Stimulated activated CD8-positive, alpha-beta memory T cell treated with anti-CD3 and anti-CD28 coated beads, Interleukin-12 subunit alpha, Interleukin-12 subunit beta, amount 100 ng/mL, for 4 hours (primary cell): ENCODE data around the gene VAV1.
"Not testable (repeated sequence)": the region's sequence is repeated elsewhere in the genome, so short reads cannot be mapped to it uniquely, and the experiment has no call there.

ENCODE experiments used
- DNase-seq: peaks from one replicate; pipeline ENCODE4 v3.0.0-alpha.2; 2020; ENCODE audit warnings: low read depth

Gene VAV1

DNA sequence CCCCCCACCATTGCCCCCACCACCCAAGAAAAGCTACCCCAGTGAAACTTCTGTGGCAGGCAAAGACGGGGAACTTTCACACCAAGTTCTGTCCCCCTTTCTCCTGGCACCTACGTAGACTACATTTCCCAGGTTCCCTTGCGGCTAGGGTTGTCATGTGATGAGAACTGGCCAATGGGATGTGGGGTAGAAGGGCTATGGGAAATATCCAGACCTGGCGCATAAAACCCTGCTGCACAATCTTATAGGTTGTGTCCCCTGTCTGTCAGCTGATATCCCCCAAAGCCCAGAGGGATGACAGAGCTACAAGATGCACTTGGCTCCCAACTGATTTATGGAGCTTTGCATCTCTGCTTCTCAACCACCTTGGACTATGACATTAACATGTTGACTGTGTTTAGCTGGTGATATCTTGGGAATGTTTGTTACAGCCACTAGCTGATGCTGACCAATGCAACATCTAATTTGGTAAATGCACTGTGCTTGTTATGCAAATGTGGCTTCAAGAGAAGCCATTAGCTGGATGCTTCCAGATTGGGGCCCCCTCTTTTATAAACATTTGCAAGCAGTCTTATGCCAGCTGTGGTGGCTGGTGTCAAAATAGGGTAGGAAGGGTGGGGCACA, 11.3 kb upstream of the VAV1 start:
- DNase-seq, result no peak

DNA sequence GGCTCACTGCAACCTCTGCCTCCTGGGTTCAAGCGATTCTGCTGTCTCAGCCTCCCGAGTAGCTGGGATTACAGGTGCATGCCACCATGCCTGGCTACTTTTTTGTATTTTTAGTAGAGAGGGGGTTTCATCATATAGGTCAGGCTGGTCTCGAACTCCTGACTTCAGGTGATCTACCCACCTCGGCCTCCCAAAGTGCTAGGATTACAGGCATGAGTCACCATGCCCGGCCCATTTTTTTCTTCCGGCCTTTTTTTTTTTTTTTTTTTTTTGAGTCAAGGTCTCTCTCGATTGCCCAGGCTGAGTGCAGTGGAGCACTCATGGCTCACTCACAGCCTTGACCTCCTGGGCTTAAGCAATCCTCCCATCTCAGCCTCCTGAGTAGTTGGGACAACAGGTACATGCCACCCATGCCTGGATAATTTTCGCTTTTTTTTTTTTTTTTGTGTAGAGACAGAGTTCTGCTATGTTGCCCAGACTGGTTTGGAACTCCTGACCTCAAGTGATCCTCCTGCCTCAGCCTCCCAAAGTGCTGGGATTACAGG, 10.2 kb upstream of the VAV1 start:
- not testable (repeated sequence) for DNase-seq

DNA sequence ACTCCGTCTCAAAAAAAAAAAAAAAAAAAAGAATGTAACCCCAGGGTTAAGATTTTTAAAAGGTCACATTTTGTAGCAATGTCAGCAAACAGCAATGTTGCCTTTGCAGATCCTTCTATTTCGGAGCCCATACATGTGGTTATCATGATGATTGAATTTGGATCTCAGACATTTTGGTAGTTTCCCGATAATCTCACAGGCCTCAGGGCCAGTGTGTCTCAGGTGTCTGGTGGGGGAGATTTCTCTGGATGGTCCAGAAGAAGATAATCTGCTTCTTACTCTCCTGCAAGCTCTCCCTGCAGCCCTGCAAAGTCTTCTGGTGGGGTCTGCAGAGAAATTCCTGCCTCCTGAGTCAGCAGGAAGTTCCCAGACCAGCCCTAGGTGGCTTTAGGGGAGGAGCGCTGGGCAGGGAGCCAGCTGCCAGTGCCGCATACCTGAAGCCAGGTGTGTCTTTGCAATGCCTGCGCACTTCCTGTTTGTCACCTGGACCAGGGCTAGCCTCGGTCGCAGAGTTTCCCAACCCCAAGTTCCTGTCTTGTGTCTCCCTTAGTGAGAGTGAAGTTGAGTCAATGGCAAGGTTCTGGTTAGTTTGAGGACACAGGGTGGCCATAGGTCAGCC, 6.7 kb upstream of the VAV1 start:
- no peak for DNase-seq

DNA sequence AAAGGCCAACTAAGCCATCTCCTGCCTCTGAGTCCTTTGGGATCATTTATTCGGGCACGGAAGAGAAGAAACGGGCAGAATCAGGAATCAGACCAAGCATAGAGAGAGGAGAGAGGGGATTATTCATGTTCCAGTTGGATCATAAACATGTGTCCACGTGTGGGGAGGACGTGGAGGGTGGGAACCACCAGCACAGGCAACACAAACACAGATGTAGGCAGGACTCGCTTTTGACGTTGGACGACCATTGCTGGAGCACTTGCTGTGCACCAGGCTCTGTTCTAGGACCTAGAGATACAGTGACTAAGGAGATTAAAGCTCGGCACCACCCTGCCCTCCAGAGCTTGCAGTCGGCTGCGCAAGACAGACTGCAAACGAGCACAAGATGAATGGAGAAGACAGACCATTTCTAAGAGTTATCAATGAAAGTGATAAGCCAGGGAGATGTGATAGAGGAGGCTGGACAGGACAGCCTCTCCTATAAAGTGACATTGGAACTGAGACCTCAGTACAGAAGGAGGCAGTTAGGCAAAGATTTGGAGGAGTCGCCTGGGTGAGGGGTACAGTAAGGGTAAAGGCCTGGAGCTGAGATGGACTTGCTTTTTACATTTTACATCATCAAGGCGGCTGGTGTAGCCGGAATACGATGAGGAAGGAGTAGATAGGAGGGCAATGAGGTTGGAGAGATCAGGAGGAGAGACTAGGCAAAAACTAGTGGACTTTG, 6.0 kb upstream of the VAV1 start:
- no peak for DNase-seq

DNA sequence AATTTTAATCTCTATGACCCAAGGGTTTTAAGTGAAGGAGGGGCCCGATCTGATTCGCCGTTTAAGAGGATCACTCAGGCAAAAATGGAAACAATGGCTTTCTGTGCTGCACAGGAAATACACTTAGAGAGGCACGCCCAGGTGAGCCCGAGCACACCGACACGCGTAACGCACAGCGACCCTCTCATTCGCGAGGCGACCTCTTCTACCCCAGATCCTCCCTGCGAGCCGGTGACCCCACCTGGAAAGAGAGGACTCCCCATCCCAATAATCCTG, 5.5 kb upstream of the VAV1 start:
- no peak for DNase-seq

DNA sequence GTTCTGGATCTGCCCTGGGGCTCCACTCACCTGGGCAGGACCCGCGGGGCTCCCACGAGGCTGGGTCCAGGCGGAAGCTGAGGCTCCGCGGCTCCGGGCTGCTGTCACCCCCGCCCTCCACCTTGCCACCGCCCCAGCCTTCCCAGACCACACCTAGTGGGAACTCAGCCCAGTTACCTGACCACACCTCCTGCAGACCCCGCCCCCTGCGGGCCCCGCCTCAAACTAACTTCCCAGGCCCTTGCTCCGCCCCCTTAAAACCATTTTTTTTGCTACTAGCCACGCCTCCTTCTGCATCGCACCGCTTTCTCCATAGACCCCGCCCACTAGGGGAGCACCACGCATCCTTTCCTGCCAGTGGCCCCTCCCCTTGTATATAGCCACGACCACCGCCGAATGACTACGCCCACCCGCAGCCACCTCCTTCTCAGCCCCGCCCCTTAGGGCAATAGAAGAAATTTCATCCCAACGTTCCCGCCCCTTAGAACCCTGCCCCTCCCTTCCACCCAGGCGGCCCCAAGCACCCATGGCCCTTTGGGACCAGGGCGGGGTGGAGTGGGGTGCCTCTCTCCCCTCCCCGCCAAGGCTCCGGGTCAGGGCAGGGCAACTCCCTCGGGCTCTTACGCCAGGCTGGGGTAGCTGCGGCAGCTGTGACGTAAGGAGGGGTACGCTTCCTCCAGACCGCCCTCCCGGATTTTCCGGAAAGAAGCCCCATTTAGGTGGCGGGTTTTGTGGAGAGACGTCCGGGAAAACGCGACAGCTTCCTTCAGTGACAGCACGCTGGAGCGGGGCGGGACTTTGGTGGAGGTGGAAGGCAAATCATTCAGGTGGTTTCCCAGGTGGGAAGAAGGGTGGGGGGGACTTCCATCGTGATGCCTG, 4.9 kb upstream of the VAV1 start, which contains the start of gene SH2D3A:
TSS of gene SH2D3A (minus strand) at position 79 of the 879 bp plus-strand sequence. CDS start 3,687 bp downstream, outside the sequence.
- peak; percentile 87 for DNase-seq

DNA sequence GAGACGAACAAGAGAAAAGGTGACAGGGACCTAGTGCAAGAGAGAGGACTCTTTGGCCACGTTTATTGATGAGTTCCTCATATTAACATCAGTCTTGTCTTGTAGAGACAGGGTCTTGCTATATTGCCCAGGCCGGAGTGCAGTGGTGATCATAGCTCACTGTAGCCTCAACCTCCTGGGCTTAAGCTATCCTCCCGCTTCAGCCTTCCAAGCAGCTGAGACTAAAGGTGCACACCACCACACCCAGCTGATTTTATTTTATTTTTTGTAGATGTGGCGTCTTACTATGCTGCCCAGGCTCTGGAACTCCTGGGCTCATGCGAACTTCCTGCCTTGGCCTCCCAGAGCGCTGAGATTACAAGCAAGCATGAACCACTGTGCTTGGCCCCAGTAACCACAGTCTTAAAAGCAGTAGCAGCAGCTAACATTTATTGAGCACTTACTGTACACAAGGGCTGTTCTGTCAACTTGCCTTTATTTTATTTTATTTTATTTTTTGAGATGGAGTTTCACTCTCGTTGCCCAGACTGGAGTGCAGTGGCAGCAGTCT, 4.2 kb upstream of the VAV1 start:
- no peak for DNase-seq

DNA sequence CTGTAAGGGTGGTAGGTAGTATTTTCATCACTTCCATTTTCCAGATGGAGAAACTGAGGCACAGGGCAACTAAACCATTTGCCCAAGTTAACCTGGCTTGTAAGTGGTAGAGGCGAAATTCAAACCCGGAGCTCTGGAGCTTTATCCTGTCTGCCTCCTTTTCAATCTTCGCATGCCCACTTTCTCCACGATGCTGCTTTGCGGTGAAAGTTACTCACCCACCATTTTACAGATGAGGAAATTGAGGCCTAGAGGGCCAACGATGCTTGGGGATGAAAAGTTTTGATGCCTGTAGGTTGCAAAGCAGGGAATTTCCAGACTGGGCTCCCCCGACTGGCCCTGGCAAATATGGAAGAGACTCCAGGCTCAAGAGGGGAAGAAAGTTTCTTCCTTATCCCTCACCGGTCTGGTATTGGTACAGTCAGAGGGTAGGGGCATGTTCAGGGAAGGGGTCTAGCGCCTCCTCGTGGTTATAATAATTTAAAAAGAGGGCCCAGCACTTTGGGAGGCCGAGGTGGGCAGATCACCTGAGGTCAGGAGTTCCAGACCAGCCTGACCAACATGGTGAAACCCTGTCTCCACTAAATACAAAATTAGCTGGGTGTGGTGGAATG, 3.4 kb upstream of the VAV1 start:
- DNase-seq, result no peak

DNA sequence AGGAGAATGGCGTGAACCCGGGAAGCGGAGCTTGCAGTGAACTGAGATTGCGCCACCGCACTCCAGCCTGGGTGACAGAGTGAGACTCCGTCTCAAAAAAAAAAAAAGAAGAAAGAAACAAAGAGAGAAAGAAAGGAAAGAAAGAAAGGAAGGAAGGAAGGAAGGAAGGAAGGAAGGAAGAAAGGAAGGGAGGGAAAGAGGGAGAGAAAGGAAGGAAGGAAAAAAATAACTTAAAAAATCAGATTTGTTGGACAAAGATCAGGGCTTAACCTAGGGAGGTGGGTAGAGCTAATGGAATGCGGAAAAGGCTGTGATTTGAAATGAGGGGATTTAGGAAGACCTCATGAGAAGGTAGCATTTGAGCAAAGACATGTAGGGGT, 870 bp upstream of the VAV1 start:
- DNase-seq, result not testable (repeated sequence)

DNA sequence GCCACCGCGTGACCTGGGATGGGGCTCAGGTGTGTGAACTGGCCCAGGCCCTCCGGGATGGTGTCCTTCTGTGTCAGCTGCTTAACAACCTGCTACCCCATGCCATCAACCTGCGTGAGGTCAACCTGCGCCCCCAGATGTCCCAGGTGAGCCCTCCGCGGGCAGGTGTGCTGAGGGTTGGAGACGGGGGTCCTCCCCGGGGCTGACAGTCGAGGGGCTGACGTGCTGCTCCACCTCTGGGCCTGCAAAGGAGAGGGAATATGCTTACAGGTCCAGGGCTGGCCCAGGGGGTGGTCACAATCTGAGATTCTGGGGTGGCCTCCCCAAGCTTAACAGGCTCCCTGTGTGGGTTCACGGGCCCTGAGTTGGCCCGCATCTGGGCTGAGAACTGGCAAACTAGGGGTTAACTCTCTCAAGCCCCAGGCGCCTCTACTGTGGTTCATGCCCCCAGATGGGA, 386 bp downstream of the VAV1 start:
- DNase-seq, result no peak

DNA sequence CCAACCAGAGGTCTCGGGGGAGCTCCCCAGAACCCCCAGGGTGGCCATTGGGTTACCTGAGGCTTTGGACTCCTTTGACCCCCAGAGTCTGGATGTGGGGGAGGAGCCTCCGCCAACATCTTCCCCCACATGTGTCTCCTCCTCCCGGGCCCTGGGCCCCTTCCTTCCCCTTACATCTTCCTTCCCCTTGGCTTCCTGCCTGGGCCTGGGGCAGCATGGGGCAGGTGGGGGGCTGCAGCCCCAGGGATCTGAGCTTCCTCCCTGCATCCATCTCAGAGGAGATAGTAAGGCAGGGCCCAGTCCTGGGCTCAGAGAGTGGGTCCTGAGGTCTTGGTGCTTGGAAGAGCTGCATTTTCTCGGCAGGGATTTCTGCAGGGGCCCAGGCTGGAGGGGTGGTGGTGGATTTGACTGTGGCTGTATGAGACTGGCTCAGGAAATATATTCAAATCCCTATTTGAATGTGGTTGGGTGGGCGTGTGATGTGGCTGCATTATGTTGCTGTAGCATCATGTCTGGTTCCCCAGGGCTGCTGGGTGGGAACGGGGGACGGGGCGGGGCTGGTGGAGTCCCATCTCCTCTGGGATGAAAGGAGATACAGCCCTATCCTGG, 919 bp downstream of the VAV1 start:
- peak; percentile 29 for DNase-seq

DNA sequence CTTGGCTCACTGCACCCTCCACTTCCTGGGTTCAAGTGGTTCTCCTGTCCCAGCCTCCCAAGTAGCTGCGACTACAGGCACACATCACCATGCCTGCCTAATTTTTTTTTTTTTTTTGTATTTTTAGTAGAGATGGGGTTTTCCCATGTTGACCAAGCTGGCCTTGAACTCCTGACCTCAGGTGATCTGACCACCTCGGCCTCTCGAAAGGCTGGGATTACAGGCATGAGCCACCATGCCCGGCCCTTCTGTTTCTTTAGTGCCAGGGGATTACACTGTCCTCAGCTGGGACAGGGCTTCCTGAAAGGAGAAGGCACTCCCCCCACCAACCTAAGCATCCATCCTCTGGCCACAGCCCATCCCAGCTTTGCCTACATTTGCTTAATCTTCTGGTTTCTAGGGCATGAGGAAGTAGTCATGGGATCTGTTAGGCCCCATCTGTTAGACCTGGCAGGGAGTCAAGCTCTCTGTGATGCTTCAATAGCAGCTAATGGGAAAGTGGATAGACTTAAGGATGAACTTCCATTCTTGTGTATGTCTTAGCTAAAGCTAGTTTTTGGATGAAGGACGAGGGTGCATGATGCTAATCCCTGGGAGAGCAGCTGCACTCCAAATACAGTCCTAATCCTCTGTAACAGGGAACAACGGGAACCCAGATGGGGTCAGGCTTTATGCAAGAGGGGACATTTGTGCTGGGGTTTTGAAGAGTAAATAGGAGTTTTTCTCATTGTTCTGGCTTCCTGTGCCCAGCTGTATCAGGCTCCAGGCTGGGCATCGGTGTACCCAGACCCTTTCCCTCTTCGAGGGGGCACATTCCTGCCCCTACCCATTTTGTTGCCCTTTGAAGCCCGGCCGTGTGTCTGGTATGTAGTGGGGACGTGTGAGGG, 2.6 kb downstream of the VAV1 start:
- no peak for DNase-seq

DNA sequence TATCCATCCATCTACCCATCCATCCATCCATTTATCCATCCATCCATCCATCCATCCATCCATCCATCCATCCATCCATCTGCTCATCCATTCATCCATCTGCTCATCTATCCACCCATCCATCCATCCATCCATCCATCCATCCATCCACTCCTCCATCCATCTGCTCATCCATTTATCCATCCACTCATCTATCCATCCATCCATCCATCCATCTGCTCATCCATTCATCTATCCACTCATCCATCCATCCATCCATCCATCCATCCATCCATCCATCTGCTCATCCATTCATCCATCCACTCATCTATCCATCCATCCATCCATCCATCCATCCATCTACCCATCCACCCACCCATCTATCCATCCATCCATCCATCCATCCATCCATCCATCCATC, 3.5 kb downstream of the VAV1 start:
- DNase-seq, result not testable (repeated sequence)

DNA sequence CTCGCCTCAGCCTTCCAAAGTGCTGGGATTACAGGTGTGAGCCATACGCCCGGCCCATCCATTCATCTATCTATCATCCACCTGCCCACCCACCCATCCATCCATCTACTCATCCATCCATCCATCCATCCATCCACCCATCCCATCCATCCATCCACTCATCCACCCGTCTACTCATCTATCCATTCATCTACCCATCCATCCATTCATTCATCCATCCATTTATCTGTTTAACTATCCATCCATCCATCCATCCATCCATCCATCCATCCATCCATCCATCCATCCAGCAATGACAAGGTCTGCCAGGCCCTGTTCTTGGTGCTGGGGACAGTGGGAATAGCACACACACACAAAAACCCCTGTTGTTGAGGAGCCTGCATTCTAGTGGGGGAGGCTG, 4.5 kb downstream of the VAV1 start:
- no peak for DNase-seq

DNA sequence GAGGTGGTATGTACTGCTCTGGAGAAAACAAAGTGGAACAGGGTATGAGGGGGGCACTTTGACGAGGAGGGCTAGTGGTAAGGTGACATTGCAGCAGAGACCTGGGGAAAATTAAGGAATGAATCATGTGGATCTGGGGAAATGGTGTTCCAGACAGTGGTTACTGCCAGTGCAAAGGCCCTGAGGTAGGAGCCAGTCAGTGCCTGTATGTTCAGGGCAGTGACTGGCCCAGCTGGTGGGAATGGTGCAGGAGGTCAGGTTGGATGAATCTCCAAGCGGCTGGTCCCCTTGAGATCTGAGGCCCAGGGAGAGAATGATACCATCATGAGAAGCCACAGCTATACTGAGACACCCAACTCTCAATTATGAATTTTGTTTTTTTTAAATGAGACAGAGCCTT, 4.9 kb downstream of the VAV1 start:
- DNase-seq, result no peak

DNA sequence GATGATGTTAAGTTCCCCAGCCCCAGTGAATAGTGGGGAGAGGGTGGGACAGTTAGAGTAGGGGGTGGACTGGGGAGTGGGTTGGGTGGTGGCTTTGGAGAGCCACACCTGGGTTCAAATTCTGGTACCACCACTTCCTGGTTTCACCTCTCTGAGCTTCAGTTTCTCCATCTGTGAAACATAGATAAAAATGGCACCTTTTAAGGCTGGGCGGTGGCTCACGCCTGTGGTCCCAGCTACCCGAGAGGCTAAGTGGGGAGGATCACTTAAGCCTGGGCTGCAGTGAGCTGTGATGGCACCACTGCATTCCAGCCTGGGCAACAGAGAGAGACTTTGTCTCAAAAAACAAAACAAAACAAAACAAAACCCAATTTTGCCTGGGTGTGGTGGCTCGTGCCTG, 5.9 kb downstream of the VAV1 start:
- DNase-seq, result no peak

DNA sequence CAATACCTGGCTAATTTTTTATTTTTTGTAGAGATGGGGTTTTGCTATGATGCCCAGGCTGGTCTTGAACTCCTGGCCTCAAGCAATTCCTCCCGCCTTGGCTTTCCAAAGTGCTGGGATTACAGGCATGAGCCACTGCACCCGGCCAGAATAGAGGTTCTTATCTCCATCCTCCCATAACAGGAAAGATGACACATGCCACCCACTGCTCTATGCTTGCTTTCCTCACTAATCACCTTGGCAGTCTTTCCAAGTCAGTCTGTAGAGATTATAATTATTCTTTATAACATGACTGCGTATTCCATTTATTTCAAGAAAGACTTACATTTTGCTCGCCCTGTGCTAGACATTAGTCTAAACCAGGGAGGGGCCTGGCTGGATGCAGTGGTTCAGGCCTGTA, 6.7 kb downstream of the VAV1 start:
- DNase-seq, result no peak

DNA sequence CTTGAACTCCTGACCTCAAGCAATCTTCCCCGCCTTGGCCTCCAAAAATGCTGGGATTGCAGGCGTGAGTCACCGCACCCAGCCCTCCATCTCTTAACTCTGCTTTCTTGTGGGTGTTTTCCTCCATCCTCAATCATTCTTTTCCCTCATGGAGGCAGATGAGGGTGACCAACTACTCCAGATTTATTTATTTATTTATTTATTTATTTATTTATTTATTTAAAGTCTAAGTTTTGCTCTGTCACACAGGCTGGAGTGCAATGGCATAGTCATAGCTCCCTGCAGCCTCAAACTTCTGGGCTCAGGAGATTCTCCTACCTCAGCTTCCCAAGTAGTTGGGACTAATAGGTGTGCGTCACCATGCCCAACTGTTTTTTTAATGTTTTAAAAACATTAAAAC, 14.9 kb downstream of the VAV1 start:
- DNase-seq, result no peak

DNA sequence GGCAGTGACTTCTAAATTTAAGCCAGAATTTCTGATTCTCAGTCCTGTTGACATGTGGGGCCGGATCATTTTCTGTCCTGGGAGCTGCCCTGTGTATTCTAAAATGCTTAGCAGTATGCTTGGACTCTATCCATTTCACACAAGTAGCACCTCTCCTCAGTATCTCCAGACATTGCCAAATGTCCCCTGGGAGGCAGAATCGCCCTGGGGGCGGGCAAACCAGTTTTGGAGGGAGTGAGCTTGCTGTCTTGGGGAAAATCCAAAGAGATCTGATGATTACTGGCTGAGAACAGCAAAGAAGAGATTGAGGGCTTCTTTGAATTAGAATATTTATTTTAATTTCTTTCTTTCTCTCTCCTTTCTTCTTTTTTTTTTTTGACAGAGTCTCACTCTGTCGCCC, 16.4 kb downstream of the VAV1 start:
- DNase-seq, result no peak
